GM06990 (cell line): ENCODE measurements around the gene MFAP3.

Experiments used
- DNase-seq: peaks from one replicate; pipeline ENCODE4 v3.0.0-alpha.2; 2011; ENCODE audit not compliant: insufficient read length; ENCODE audit errors: extremely low read depth
- H3K27me3 ChIP-seq: replicated peaks from 2 replicates; pipeline ENCODE4 v1.6.0; 2011; ENCODE audit warnings: low read length; ENCODE audit not compliant: control insufficient read depth, insufficient read depth
- H3K36me3 ChIP-seq: 2 replicates; pipeline ENCODE4 v1.5.1; 2011; ENCODE audit warnings: low read length; ENCODE audit not compliant: control insufficient read depth, insufficient read depth
- H3K4me3 ChIP-seq: replicated peaks from 2 replicates; pipeline ENCODE4 v1.5.1; 2011; ENCODE audit warnings: low read depth, mild to moderate bottlenecking, control low read depth, low read length
- CTCF ChIP-seq: IDR thresholded peaks from 2 replicates; pipeline ENCODE4 v1.5.1; 2011; ENCODE audit warnings: low read length, control low read depth, mild to moderate bottlenecking, inconsistent platforms; ENCODE audit not compliant: insufficient read depth, poor library complexity, severe bottlenecking

Gene MFAP3

GRCh38 chr5:154101184-154101583 is 62.4 kb downstream of the MFAP3 start:
- Histone ChIP-seq H3K4me3 (no peak overlapping the region), H3K27me3 (peaks cover 3% of the 10 kb centered on the region), H3K36me3 (no peaks in the 10 kb centered on the region)
- DNase-seq, result no peak
- no peak for TF ChIP-seq CTCF

- TF ChIP-seq CTCF, result no peak
- DNase-seq, result no peak
- Histone ChIP-seq H3K27me3 (peaks cover 3% of the 10 kb centered on the region), H3K4me3 (no peak overlapping the region), H3K36me3 (no peaks in the 10 kb centered on the region)
Measured at GRCh38 chr5:154103233-154103632, 64.5 kb downstream of the MFAP3 start.
